ENCODE data around the gene TST.

Gene TST

GRCh38 chr22:36982136-36982535 is 37.1 kb downstream of the TST start:
- DNase-seq (ENCODE audit: low read depth): no peak

- no peak for DNase-seq (ENCODE audit: low read depth)
Measured at GRCh38 chr22:36981247-36981775, 37.9 kb downstream of the TST start.

GRCh38 chr22:36979016-36979910 is 40.0 kb downstream of the TST start:
- no peak for DNase-seq (ENCODE audit: low read depth)

DNA sequence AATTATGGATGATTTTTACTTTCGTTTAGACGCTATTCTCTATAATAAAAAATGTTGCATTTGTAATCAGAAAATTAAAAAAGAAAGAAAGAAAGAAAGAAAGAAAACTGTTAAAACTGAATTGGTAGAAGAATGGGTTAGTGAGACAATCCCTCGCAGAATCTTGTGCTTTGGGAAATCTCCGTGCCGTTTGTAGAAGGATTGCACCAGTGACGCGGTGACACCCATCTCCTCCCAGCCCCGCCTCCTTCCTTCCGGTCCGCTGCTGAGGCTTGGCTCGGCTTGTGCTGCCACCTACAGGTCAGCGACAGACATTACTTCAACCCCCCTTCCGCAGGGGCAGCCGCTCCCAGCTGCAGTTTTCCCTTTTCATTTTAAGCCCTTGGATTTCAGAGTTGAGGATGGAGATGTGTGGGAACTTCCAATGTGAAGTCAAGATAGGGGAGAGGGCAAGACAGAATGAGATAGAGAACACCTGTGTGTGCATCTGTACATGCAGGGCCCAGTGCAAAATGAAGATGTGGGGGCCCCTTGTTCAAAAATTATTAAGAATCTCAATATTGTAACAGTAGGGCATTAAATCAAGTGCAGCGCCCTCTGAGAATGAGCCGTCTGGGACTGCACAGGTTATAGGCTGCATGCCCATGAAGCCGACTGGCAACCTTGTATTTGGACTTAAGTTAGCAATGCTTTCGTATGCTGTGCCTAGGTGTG is 41.1 kb downstream of the TST start:
- peak; percentile 88 for DNase-seq (ENCODE audit: low read depth)

DNA sequence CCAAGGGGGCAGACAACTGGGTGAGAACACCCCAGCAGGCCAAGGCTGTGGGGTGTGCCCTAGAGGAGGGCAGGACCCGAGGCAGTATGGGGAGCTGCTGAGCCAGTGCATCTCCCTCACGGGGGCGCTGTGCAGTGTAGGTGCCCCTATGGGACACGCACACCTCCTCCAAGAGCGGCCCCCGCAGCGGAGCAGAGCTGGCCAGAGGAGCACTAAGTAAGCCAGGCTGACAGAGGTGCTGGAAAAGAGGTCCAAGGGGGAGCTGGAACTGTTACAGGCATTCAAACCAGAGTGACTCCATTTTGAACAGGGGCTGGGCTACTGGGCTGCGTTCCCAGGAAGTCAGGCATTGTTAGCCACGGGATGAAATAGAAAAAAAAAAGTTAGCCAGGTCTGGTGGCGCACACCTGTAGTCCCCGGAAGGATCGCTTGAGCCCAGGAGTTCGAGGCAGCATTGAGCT is 41.8 kb downstream of the TST start:
- peak; percentile 73 for DNase-seq (ENCODE audit: low read depth)

DNA sequence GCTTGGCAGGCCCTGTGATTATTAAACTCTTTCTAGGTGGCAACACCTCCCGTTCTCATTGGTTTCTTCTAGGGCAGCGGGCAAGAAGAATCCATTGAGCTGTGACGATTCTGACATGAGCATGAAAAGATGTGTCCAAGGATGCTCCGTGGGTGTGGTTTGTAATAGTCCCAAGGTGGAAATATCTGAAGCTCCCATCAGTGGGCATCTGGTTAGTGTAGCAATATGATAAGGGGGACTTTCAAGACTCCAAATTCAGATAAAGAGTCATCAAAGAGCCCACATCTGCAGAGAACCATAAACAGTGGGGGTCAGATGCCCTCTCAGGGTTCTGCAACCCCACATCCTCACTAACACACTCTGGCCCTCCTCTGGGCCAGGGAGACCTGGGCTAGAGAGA is 42.6 kb downstream of the TST start:
- DNase-seq (ENCODE audit: low read depth): no peak

DNA sequence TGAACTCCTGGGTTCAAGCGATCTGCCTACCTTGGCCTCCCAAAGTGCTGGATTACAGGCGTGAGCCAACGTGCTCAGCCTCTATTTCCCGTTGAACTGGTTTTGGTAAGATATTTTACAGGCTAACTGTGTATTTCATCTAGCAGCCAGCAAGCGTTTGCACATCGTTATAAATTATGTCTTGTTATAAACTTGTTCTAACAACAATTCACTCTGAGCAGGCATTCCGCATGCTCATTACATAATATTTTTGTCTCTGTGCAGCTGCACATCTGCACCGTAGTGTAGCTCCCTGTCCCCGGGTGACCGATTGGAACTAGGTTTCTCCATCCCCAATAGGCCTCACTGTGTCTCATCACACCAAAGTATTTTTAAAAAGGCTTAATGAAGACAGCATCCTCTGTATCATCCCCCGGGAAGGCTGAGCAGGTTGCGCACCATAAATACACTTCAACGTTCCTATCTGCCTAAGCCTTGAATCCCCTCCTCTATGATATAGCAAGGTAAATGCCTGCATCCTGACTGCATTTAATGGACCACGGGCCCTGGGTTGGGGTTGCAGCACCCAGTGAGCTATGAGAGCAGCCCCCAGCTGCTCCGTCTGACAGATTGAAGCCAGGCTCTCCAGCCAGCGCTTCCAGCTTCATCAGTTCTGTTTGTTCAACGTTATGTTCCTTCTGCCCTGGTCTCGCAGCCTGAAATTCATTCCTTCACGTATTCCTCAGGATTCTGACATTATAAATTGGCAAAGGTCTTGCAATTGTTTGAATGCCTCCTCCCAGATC is 47.7 kb downstream of the TST start:
- no peak for DNase-seq (ENCODE audit: low read depth)

DNA sequence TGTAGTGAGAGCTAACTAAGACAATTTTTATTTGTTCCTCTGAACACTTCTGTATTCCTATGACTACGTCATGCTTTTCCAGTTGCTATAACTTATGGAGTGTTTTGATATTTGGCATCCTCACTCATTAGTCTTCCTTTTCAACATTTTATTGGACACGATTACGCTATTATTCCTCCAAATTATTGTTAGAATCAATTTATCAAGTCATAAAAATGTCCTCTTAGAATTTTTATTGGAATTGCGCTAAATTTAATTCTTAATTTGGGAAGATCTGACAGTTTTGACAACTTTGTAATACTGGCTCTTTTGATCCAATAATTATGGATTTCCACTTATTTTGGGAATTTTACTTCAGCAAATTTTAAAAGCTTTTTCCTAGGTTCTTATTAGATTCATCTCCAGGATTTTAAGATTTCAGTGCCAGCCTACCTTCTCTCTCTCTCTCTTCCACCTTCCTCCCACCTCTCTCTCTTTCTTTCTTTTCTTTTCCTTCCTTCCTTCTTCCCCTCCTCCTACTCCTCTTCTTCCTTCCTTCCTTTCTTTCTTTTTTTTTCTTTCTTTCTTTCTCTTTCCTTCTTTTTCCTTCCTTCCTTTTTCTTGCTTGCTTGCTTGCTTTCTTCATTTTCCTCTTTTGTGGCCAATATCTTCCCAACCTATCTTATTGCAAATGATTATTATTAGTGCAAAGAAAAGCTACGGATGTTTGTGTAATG is 50.8 kb downstream of the TST start:
- DNase-seq (ENCODE audit: low read depth): no peak

- DNase-seq (ENCODE audit: low read depth): no peak
Measured at GRCh38 chr22:36966851-36967540, 52.3 kb downstream of the TST start.

DNA sequence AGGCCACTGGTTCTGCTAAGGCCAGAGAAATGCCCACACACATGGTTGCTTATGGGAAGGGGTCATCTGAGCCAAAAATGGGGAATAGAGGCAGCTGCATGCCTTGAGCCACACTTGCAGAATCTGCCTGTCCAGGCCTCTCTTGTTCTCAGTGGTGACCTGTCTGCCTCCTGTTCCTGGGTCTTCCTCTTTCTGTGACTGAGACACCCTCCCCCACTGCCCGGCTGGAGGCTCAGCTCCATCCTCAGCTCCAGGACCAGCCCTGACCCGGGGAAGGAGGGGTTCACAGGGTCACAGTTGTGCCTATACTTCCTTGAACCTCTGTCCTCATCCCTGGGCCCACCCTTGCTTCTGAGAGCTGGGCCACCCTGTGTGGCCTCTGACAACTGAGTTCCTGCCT is 53.6 kb downstream of the TST start:
- no peak for DNase-seq (ENCODE audit: low read depth)

DNA sequence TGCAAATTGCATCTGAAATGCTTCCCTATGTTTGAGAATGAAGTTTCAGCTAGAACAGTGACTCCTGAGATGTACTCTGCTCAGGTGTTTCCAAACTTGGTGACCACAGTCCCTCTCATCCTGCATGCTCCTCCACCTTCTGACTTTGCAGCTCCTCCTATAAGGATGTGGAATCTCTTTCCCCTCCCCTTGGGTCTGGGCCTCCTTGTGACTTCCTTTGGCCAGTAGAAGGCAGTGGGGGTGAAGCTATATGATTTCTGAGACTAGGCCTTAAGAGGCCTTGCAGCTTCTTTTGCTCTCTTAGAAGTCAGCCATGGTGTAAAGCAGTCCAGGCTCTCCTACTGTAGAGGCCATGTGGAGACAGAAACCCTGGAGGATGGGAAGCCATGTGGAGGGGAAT is 55.1 kb downstream of the TST start:
- DNase-seq (ENCODE audit: low read depth): no peak

- DNase-seq (ENCODE audit: low read depth): no peak
Measured at GRCh38 chr22:36963302-36963701, 55.9 kb downstream of the TST start.

- no peak for DNase-seq (ENCODE audit: low read depth)
Measured at GRCh38 chr22:36961626-36962025, 57.6 kb downstream of the TST start.

All from activated gamma-delta T cell treated with anti-CD3 and anti-CD28 coated beads, Interleukin-2, amount 50 U/mL, for 16 hours (primary cell).